A549 (cell line): Measurements from ENCODE around the gene ARL6IP6. TPM values are rescaled to one million over a fixed set of nuclear protein-coding genes. Genes with fewer than 3 reads are reported as not detected.
A peak's percentile ranks its signal among the peaks of the same experiment; 100 is the strongest.

Experiments
- ATAC-seq, 2 experiments: fragments of 200-7000 bp in 1 of 2; fragments of >200 bp in 1 of 2; cut with Nextera tagmentation in 1 of 2; cut with Tn5 transposase in 1 of 2; 3 replicates each; pipeline versions ENCODE4 v1.8.0 to v1.9.1; 2018 to 2020; ENCODE audit warnings: mild to moderate bottlenecking in 1 of 2, moderate library complexity in 1 of 2
- CTCF ChIA-PET: fragments of 300-600 bp; sonication (Branson Sonifier 250); formaldehyde crosslinking; extraction: SDS; loops from one replicate; lab custom pipeline; 2021; ENCODE audit warnings: antibody characterized with exemption, inconsistent platforms; lab: Yijun Ruan, JAX
- POLR2A ChIA-PET: fragments of 350-600 bp; formaldehyde crosslinking; extraction: SDS; loops from one replicate; lab custom pipeline; 2021; ENCODE audit warnings: antibody characterized with exemption, inconsistent platforms; lab: Yijun Ruan, JAX
- DNase-seq, 2 experiments: peaks; one replicate each; pipeline versions ENCODE4 v3.0.0 to v3.0.0-alpha.2; 2011 to 2016; ENCODE audit warnings: low read depth in 1 of 2, low spot score in 1 of 2
- FAIRE-seq: peaks from 2 replicates; lab custom pipeline; 2011; peaks lifted over from hg19 to GRCh38; lab: Jason Lieb, UNC
- H3K27ac ChIP-seq, 2 experiments: fragments of >200 bp; sonication (Bioruptor Twin); formaldehyde crosslinking; 3 replicates each; pipeline ENCODE4 v1.5.1; 2016 to 2017
- H3K4me1 ChIP-seq: fragments of >200 bp; sonication (Bioruptor Twin); formaldehyde crosslinking; 3 replicates; pipeline ENCODE4 v1.6.1; 2016
- H3K4me2 ChIP-seq: fragments of >200 bp; sonication (Bioruptor Twin); formaldehyde crosslinking; 3 replicates; pipeline ENCODE4 v1.6.1; 2016
- H3K4me3 ChIP-seq: fragments of >200 bp; sonication (Bioruptor Twin); formaldehyde crosslinking; 3 replicates; pipeline ENCODE4 v1.5.1; 2016
- H3K9me3 ChIP-seq: fragments of >200 bp; sonication (Bioruptor Twin); formaldehyde crosslinking; 3 replicates; pipeline ENCODE4 v1.6.1; 2016
- CBX8 ChIP-seq: fragments of 200-600 bp; sonication (generic); IDR thresholded peaks from 2 replicates; pipeline ENCODE4 v1.6.1; 2016
- CHD4 ChIP-seq: fragments of 200-600 bp; sonication (generic); IDR thresholded peaks from 2 replicates; pipeline ENCODE4 v1.6.1; 2016; ENCODE audit warnings: antibody characterized with exemption, mild to moderate bottlenecking, borderline replicate concordance
- E2F6 ChIP-seq: IDR thresholded peaks from 2 replicates; pipeline ENCODE4 v1.6.1; 2012; ENCODE audit warnings: low read depth, borderline replicate concordance
- EP300 ChIP-seq, 2 experiments: fragments of >200 bp; sonication (Bioruptor Twin); formaldehyde crosslinking; IDR thresholded peaks; 2 replicates in 1 of 2; 3 replicates in 1 of 2; pipeline ENCODE4 v1.6.1; 2016 to 2017
- ESRRA ChIP-seq: fragments of 150-350 bp; IDR thresholded peaks from 2 replicates; pipeline ENCODE4 v1.6.1; 2014; ENCODE audit warnings: mild to moderate bottlenecking, low read length, borderline replicate concordance
- FOXS1 ChIP-seq: fragments of 250-450 bp; sonication (Bioruptor Pico); IDR thresholded peaks from 2 replicates; pipeline ENCODE4 v1.5.0; 2020; ENCODE audit warnings: mild to moderate bottlenecking, moderate library complexity
- HOXB13 ChIP-seq: fragments of 250-450 bp; sonication (Bioruptor Pico); IDR thresholded peaks from 2 replicates; pipeline ENCODE4 v1.5.0; 2020; ENCODE audit warnings: low read depth, mild to moderate bottlenecking, moderate library complexity
- HOXB5 ChIP-seq: fragments of 250-450 bp; sonication (Bioruptor Pico); IDR thresholded peaks from 2 replicates; pipeline ENCODE4 v1.5.0; 2020; ENCODE audit warnings: mild to moderate bottlenecking, moderate library complexity
- JUNB ChIP-seq: fragments of >200 bp; sonication (Bioruptor Twin); formaldehyde crosslinking; IDR thresholded peaks from 2 replicates; pipeline ENCODE4 v1.6.1; 2016
- KDM5A ChIP-seq: fragments of 200-600 bp; sonication (generic); IDR thresholded peaks from 2 replicates; pipeline ENCODE4 v1.6.1; 2016; ENCODE audit warnings: antibody characterized with exemption, mild to moderate bottlenecking
- MAX ChIP-seq: IDR thresholded peaks from 2 replicates; pipeline ENCODE4 v1.6.1; 2012
- MYC ChIP-seq: IDR thresholded peaks from 2 replicates; pipeline ENCODE4 v1.6.1; 2012; ENCODE audit warnings: mild to moderate bottlenecking, inconsistent platforms, low read length, improper control_type of control experiment, borderline replicate concordance
- NFE2L2 ChIP-seq: fragments of 150-350 bp; conservative IDR thresholded peaks from 2 replicates; pipeline ENCODE4 v1.6.1; 2014; ENCODE audit warnings: low read length
- PBX3 ChIP-seq: IDR thresholded peaks from 2 replicates; pipeline ENCODE4 v1.6.1; 2012
- POLR2A ChIP-seq: IDR thresholded peaks from 2 replicates; pipeline ENCODE4 v1.6.1; 2012; ENCODE audit warnings: mild to moderate bottlenecking, low read length
- POLR2AphosphoS2 ChIP-seq: conservative IDR thresholded peaks from 2 replicates; pipeline ENCODE4 v1.6.1; 2012; ENCODE audit warnings: low read length, improper control_type of control experiment, inconsistent platforms
- RAD21 ChIP-seq, 2 experiments: fragments of >200 bp in 1 of 2; sonication (Bioruptor Twin) in 1 of 2; formaldehyde crosslinking in 1 of 2; IDR thresholded peaks in 1 of 2; conservative IDR thresholded peaks in 1 of 2; 2 replicates in 1 of 2; 3 replicates in 1 of 2; pipeline ENCODE4 v1.6.1; 2012 to 2018; ENCODE audit warnings: inconsistent platforms in 1 of 2
- RNF2 ChIP-seq: fragments of 200-600 bp; sonication (generic); IDR thresholded peaks from 2 replicates; pipeline ENCODE4 v1.6.1; 2016; ENCODE audit warnings: low read depth, mild to moderate bottlenecking, antibody characterized with exemption, moderate library complexity, borderline replicate concordance
- SMC3 ChIP-seq: fragments of >200 bp; sonication (Bioruptor Twin); formaldehyde crosslinking; IDR thresholded peaks from 3 replicates; pipeline ENCODE4 v1.6.1; 2018; ENCODE audit warnings: inconsistent platforms
- TFCP2L1 ChIP-seq: fragments of 250-450 bp; sonication (Bioruptor Pico); IDR thresholded peaks from 2 replicates; pipeline ENCODE4 v1.5.0; 2021; ENCODE audit warnings: mild to moderate bottlenecking
- USF2 ChIP-seq: fragments of 450-650 bp; IDR thresholded peaks from 2 replicates; pipeline ENCODE4 v1.6.1; 2014; ENCODE audit warnings: antibody characterized with exemption
- ZC3H11A ChIP-seq: fragments of 450-650 bp; IDR thresholded peaks from 2 replicates; pipeline ENCODE4 v1.6.1; 2014; ENCODE audit warnings: antibody characterized with exemption, mild to moderate bottlenecking
- ZFP36 ChIP-seq: fragments of 450-650 bp; IDR thresholded peaks from 2 replicates; pipeline ENCODE4 v1.6.1; 2014; ENCODE audit warnings: borderline replicate concordance; ENCODE audit not compliant: partially characterized antibody
- ZNF302 ChIP-seq: fragments of 250-450 bp; sonication (Bioruptor Pico); IDR thresholded peaks from 2 replicates; pipeline ENCODE4 v1.9.0; 2021; ENCODE audit warnings: inconsistent platforms, mild to moderate bottlenecking, moderate library complexity
- WGBS: methylation state at CpG from one replicate; pipeline ENCODE4 v1.1.6; 2017; ENCODE audit errors: missing lambda C conversion rate; 5-methylcytosine and 5-hydroxymethylcytosine counted together
- polyA plus RNA-seq, 4 experiments: library from polyadenylated mRNA; depleted of rRNA in 3 of 4; stranded (reverse); fragments of >200 nt; fragmentation: RNase III in 1 of 4; extraction: RNeasy Plus Mini Kit Qiagen cat#74134 plus additional on column Dnase treatment in 1 of 4; gene quantifications; 2 replicates in 3 of 4; 3 replicates in 1 of 4; pipeline ENCODE4 v1.2.3, GENCODE V29; 2011 to 2017
- TF ChIP-seq, protein P1 (sequence below): fragments of 150-350 bp; IDR thresholded peaks from 2 replicates; pipeline ENCODE4 v1.6.1; 2014; ENCODE audit warnings: low read depth, mild to moderate bottlenecking, low read length
- TF ChIP-seq, protein P2 (sequence below): fragments of >200 bp; sonication (Bioruptor Twin); formaldehyde crosslinking; IDR thresholded peaks from 3 replicates; pipeline ENCODE4 v1.5.1; 2016

The ARL6IP6 gene
- polyA plus RNA-seq, 2 of the 4 experiments (the other 2 are of a cell fraction), result 28.1 to 72.7 TPM

GRCh38 chr2:152755029-152755428, 36.6 kb downstream of the ARL6IP6 start:
- DNase-seq (peak in 1 of 2 experiments; percentile 43), FAIRE-seq (no peak), ATAC-seq (no peak; a peak in 1 of 6 replicates)
- no peak overlapping the region for H3K4me3 ChIP-seq
- no peaks in the 10 kb centered on the region for H3K9me3 ChIP-seq
- POLR2A ChIA-PET, result no interaction called here
- H3K4me2 ChIP-seq, result no peak overlapping the region
- WGBS, result 76% methylated on average over 13 of the region's 13 CpGs
- no peaks in the 10 kb centered on the region for H3K4me1 ChIP-seq
- no peak overlapping the region for H3K27ac ChIP-seq
- TF ChIP-seq E2F6, result no peak
- TF ChIP-seq CHD4, result no peak
- TF ChIP-seq HOXB13 (CRISPR knock-in tag), result no peak
- TF ChIP-seq USF2, result no peak
- TF ChIP-seq, protein P1, sequence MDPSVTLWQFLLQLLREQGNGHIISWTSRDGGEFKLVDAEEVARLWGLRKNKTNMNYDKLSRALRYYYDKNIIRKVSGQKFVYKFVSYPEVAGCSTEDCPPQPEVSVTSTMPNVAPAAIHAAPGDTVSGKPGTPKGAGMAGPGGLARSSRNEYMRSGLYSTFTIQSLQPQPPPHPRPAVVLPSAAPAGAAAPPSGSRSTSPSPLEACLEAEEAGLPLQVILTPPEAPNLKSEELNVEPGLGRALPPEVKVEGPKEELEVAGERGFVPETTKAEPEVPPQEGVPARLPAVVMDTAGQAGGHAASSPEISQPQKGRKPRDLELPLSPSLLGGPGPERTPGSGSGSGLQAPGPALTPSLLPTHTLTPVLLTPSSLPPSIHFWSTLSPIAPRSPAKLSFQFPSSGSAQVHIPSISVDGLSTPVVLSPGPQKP, result no peak
- TF ChIP-seq ZNF302 (CRISPR knock-in tag), result no peak
- TF ChIP-seq KDM5A, result no peak
- TF ChIP-seq ZC3H11A, result no peak
- TF ChIP-seq PBX3, result no peak
- TF ChIP-seq HOXB5 (CRISPR knock-in tag), result no peak
- peak; percentile 39; the same call in 2 of the 3 replicates for TF ChIP-seq SMC3
- TF ChIP-seq, protein P2, sequence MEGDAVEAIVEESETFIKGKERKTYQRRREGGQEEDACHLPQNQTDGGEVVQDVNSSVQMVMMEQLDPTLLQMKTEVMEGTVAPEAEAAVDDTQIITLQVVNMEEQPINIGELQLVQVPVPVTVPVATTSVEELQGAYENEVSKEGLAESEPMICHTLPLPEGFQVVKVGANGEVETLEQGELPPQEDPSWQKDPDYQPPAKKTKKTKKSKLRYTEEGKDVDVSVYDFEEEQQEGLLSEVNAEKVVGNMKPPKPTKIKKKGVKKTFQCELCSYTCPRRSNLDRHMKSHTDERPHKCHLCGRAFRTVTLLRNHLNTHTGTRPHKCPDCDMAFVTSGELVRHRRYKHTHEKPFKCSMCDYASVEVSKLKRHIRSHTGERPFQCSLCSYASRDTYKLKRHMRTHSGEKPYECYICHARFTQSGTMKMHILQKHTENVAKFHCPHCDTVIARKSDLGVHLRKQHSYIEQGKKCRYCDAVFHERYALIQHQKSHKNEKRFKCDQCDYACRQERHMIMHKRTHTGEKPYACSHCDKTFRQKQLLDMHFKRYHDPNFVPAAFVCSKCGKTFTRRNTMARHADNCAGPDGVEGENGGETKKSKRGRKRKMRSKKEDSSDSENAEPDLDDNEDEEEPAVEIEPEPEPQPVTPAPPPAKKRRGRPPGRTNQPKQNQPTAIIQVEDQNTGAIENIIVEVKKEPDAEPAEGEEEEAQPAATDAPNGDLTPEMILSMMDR, result peak; percentile 38; the same call in 2 of the 3 replicates
- no peak for TF ChIP-seq MAX
- TF ChIP-seq POLR2AphosphoS2, result no peak
- no peak for TF ChIP-seq MYC
- TF ChIP-seq RAD21 (conservative IDR thresholded peaks at IDR 0.05 in 1 of 2, IDR thresholded peaks at IDR 0.05 in 1 of 2), result peak; percentile 31 to 48; a peak in 3 of 5 replicates
- TF ChIP-seq POLR2A, result no peak
- TF ChIP-seq EP300 (IDR thresholded peaks at IDR 0.05), result no peak
- no peak for TF ChIP-seq JUNB
- CTCF ChIA-PET, result no interaction called here

GRCh38 chr2:152759290-152760072, 41.1 kb downstream of the ARL6IP6 start:
- FAIRE-seq, result no peak
- no peak for ATAC-seq
- no peaks in the 10 kb centered on the region for H3K9me3 ChIP-seq
- no peak overlapping the region for H3K4me3 ChIP-seq
- DNase-seq, result no peak
- no peak overlapping the region for H3K27ac ChIP-seq
- no peak overlapping the region for H3K4me2 ChIP-seq
- 93% methylated on average over 6 of the region's 6 CpGs for WGBS
- CTCF ChIA-PET, result interaction anchor here (1.0 kb wide), 1 partner anchor 13 kb away, joined by 3 read pairs; no protein-coding TSS in a partner anchor
- TF ChIP-seq TFCP2L1 (CRISPR knock-in tag) (no peak), NFE2L2 (no peak), RNF2 (no peak), ZC3H11A (no peak), ZFP36 (no peak), JUNB (no peak), ESRRA (no peak), FOXS1 (CRISPR knock-in tag) (no peak), POLR2AphosphoS2 (no peak), CBX8 (no peak)
- TF ChIP-seq, all 56 proteins: peak for 0
- POLR2A ChIA-PET, result no interaction called here
- H3K4me1 ChIP-seq, result no peaks in the 10 kb centered on the region
